HG03095 (cell line): ENCODE measurements around the gene KRTAP9-7.

Experiments
- ATAC-seq: cut with Tn5 transposase; IDR thresholded peaks from one replicate; pipeline ENCODE4 v1.9.1; 2021; ENCODE audit warnings: moderate library complexity; ENCODE audit not compliant: unreplicated experiment

Gene KRTAP9-7

GRCh38 chr17:41318231-41318630, 42.7 kb downstream of the KRTAP9-7 start:
- ATAC-seq: no peak

- no peak for ATAC-seq
Observed at GRCh38 chr17:41322094-41322902, 46.8 kb downstream of the KRTAP9-7 start.

GRCh38 chr17:41322903-41323895, 47.7 kb downstream of the KRTAP9-7 start:
- no peak for ATAC-seq

- ATAC-seq: no peak
Observed at GRCh38 chr17:41324180-41325075, 48.9 kb downstream of the KRTAP9-7 start.

GRCh38 chr17:41325126-41325525, 49.6 kb downstream of the KRTAP9-7 start:
- ATAC-seq: no peak

GRCh38 chr17:41325611-41326010, 50.1 kb downstream of the KRTAP9-7 start:
- no peak for ATAC-seq
